OCI-LY7 (cell line): ENCODE measurements around the gene FZD7. TPM values are rescaled to one million over a fixed set of nuclear protein-coding genes. Genes with fewer than 3 reads are reported as not detected.

ENCODE experiments used
- BruUV-seq: library from RNA; stranded (reverse); fragments of 400-500 nt; replicated peaks from 2 replicates; lab custom pipeline; 2021; lab: Mats Ljungman, UMichigan
- CTCF ChIA-PET: fragments of 300-600 bp; sonication (Branson Sonifier 250); formaldehyde crosslinking; loops from one replicate; lab custom pipeline; 2022; ENCODE audit warnings: antibody characterized with exemption; ENCODE audit not compliant: unreplicated experiment; lab: Charles Lee
- POLR2A ChIA-PET: fragments of 300-600 bp; sonication (Branson Sonifier 250); formaldehyde crosslinking; loops from one replicate; lab custom pipeline; 2022; ENCODE audit warnings: antibody characterized with exemption; lab: Charles Lee
- DNase-seq: peaks from one replicate; pipeline ENCODE4 v3.0.0-alpha.2; 2015; ENCODE audit warnings: low spot score
- H2AFZ ChIP-seq: fragments of 200-600 bp; sonication (generic), shearing (Covaris generic); 2 replicates; pipeline ENCODE4 v1.6.1; 2014; ENCODE audit warnings: mild to moderate bottlenecking, antibody characterized with exemption, low read length, moderate library complexity
- H3K27ac ChIP-seq: fragments of 200-600 bp; sonication (generic); 2 replicates; pipeline ENCODE4 v1.5.1; 2014; ENCODE audit warnings: mixed run types, low read depth, mild to moderate bottlenecking, moderate library complexity, low read length, inconsistent platforms; ENCODE audit not compliant: poor library complexity, severe bottlenecking
- H3K36me3 ChIP-seq: fragments of 200-600 bp; sonication (generic); 2 replicates; pipeline ENCODE4 v1.6.1; 2014; ENCODE audit warnings: mild to moderate bottlenecking, antibody characterized with exemption, low read length, moderate library complexity, mixed read lengths; ENCODE audit not compliant: insufficient read depth
- H3K4me1 ChIP-seq: fragments of 200-600 bp; sonication (generic); 2 replicates; pipeline ENCODE4 v1.5.1; 2014; ENCODE audit warnings: mild to moderate bottlenecking, low read length; ENCODE audit not compliant: insufficient read depth, poor library complexity, severe bottlenecking
- H3K4me2 ChIP-seq: fragments of 200-600 bp; sonication (generic); 2 replicates; pipeline ENCODE4 v1.6.1; 2014; ENCODE audit warnings: mild to moderate bottlenecking, low read length
- H3K4me3 ChIP-seq: fragments of 200-600 bp; sonication (generic); 2 replicates; pipeline ENCODE4 v1.5.1; 2014; ENCODE audit warnings: mild to moderate bottlenecking, low read depth, low read length; ENCODE audit not compliant: poor library complexity, severe bottlenecking
- H3K79me2 ChIP-seq: fragments of 200-600 bp; sonication (generic); 2 replicates; pipeline ENCODE4 v1.6.1; 2016; ENCODE audit warnings: low read depth, mild to moderate bottlenecking, low read length, moderate library complexity, mixed read lengths; ENCODE audit not compliant: insufficient read depth
- H3K9me2 ChIP-seq: fragments of 200-600 bp; sonication (generic); 2 replicates; pipeline ENCODE4 v1.6.1; 2016; ENCODE audit warnings: mild to moderate bottlenecking, low read length, mixed read lengths; ENCODE audit not compliant: insufficient read depth
- H3K9me3 ChIP-seq: fragments of 200-600 bp; sonication (generic); 2 replicates; pipeline ENCODE4 v1.6.1; 2014; ENCODE audit warnings: mild to moderate bottlenecking, mixed run types, low read length, mixed read lengths
- H4K20me1 ChIP-seq: fragments of 200-600 bp; sonication (generic); 2 replicates; pipeline ENCODE4 v1.6.1; 2014; ENCODE audit warnings: mild to moderate bottlenecking, antibody characterized with exemption, low read length, moderate library complexity, mixed read lengths; ENCODE audit not compliant: insufficient read depth
- CTCF ChIP-seq: fragments of 200-600 bp; sonication (generic); conservative IDR thresholded peaks from 2 replicates; pipeline ENCODE4 v1.5.1; 2014; ENCODE audit warnings: mild to moderate bottlenecking, antibody characterized with exemption, low read length, moderate library complexity, mixed read lengths
- EZH2phosphoT487 ChIP-seq: fragments of 200-600 bp; sonication (generic); IDR thresholded peaks from 2 replicates; pipeline ENCODE4 v1.6.1; 2018; ENCODE audit warnings: low read depth, borderline replicate concordance, mild to moderate bottlenecking, mixed run types, antibody characterized with exemption, low read length, moderate library complexity, mixed read lengths
- intact Hi-C: fragments of 100-400 bp; cut with micrococcal nuclease; formaldehyde crosslinking; loops from one replicate; pipeline ENCODE4 v1.10.0; 2022; ENCODE audit not compliant: unreplicated experiment
- total RNA-seq, 2 experiments: library from RNA; depleted of rRNA in 1 of 2; stranded (reverse); fragments of >200 nt in 1 of 2; shearing (Covaris generic) in 1 of 2; gene quantifications; 2 replicates each; pipeline ENCODE4 v1.2.3, GENCODE V29; 2014 to 2022

Gene FZD7
- total RNA-seq, 2 experiments from 2014 or later, result 1.2 to 1.7 TPM

GRCh38 chr2:202074324-202074723 is 40.7 kb downstream of the FZD7 start:
- DNase-seq, result no peak
- Histone ChIP-seq H3K9me2 (no peaks in the 10 kb centered on the region), H3K4me3 (no peak overlapping the region), H3K9me3 (no peaks in the 10 kb centered on the region), H3K4me2 (no peak overlapping the region), H3K4me1 (no peaks in the 10 kb centered on the region), H3K79me2 (no peaks in the 10 kb centered on the region), H2AFZ (no peak overlapping the region), H3K36me3 (no peaks in the 10 kb centered on the region), H4K20me1 (no peaks in the 10 kb centered on the region), H3K27ac (no peak overlapping the region)
- intact Hi-C loops, result no loop called here
- no TSS peak for BruUV-seq
- ChIA-PET POLR2A (no interaction called here), CTCF (no interaction called here)
- TF ChIP-seq CTCF (no peak), EZH2phosphoT487 (no peak)

- Histone ChIP-seq H4K20me1 (no peaks in the 10 kb centered on the region), H3K79me2 (no peaks in the 10 kb centered on the region), H3K27ac (no peak overlapping the region), H3K4me1 (no peaks in the 10 kb centered on the region), H3K36me3 (no peaks in the 10 kb centered on the region), H2AFZ (no peak overlapping the region), H3K9me2 (no peaks in the 10 kb centered on the region), H3K4me2 (no peak overlapping the region), H3K4me3 (no peak overlapping the region), H3K9me3 (no peaks in the 10 kb centered on the region)
- ChIA-PET CTCF (no interaction called here), POLR2A (interaction anchor here (0.6 to 1.1 kb wide), 5 partner anchors 16 to 48 kb away, joined by 3 to 4 read pairs (median 3); no protein-coding TSS in a partner anchor)
- no TSS peak for BruUV-seq
- intact Hi-C loops, result no loop called here
- no peak for TF ChIP-seq EZH2phosphoT487
- no peak for TF ChIP-seq CTCF
- DNase-seq, result no peak
Measured at GRCh38 chr2:202079310-202079709, 45.7 kb downstream of the FZD7 start.

GRCh38 chr2:202084265-202084664 is 50.6 kb downstream of the FZD7 start:
- ChIA-PET POLR2A (no interaction called here), CTCF (no interaction called here)
- H3K36me3 ChIP-seq, result no peaks in the 10 kb centered on the region
- no peak overlapping the region for H3K4me2 ChIP-seq
- no peak overlapping the region for H2AFZ ChIP-seq
- no peaks in the 10 kb centered on the region for H3K79me2 ChIP-seq
- no peak overlapping the region for H3K4me3 ChIP-seq
- intact Hi-C loops, result no loop called here
- TF ChIP-seq CTCF (no peak), EZH2phosphoT487 (no peak)
- no peaks in the 10 kb centered on the region for H3K9me2 ChIP-seq
- H3K4me1 ChIP-seq, result no peaks in the 10 kb centered on the region
- H3K9me3 ChIP-seq, result no peaks in the 10 kb centered on the region
- H4K20me1 ChIP-seq, result no peaks in the 10 kb centered on the region
- no TSS peak for BruUV-seq
- DNase-seq, result no peak
- H3K27ac ChIP-seq, result no peak overlapping the region

Other genes starting within 250 kb of the FZD7 start
- 0.08 TPM in 1 of 2 replicates, not detected in the other for gene CDK15, start 227.3 kb upstream of the FZD7 start, total RNA-seq (2014; rRNA removed; shearing (Covaris generic))
- gene CDK15, start 227.3 kb upstream of the FZD7 start, total RNA-seq (2022), result not detected in 2 replicates
- gene KIAA2012, start 39.4 kb downstream of the FZD7 start, total RNA-seq (2014; rRNA removed; shearing (Covaris generic)), result not detected in 2 replicates
- gene KIAA2012, start 39.4 kb downstream of the FZD7 start, total RNA-seq (2022), result not detected in 2 replicates
- gene SUMO1, start 204.7 kb downstream of the FZD7 start, total RNA-seq (2014; rRNA removed; shearing (Covaris generic)), result 69.8 and 86.6 TPM in 2 replicates
- 95.0 and 98.9 TPM in 2 replicates for gene SUMO1, start 204.7 kb downstream of the FZD7 start, total RNA-seq (2022)
- gene NOP58, start 231.9 kb downstream of the FZD7 start, total RNA-seq (2014; rRNA removed; shearing (Covaris generic)), result 124 and 145 TPM in 2 replicates
- gene NOP58, start 231.9 kb downstream of the FZD7 start, total RNA-seq (2022), result 172 and 174 TPM in 2 replicates